ENCODE results near the gene RNF157. TPM values are rescaled to one million over a fixed set of nuclear protein-coding genes. Genes with fewer than 3 reads are reported as not detected.

The RNF157 gene
- total RNA-seq, 5 donors from 2014 or later (not counting 1 experiment from before 2014, with no cell fraction given), result 50.7 to 66.5 (median 61.9) TPM

- Mint-ChIP-seq H3K27ac (peak overlapping the region; percentile 95 to 97), H3K36me3 (no peaks in the 10 kb centered on the region), H3K27me3 (no peaks in the 10 kb centered on the region), H3K4me1 (peaks cover 62 to 66% (median 63%) of the 10 kb centered on the region in 3 donors), H3K4me3 (peak overlapping the region; percentile 65 to 75 (median 71)), H3K9me3 (peaks cover 2 to 3% (median 3%) of the 10 kb centered on the region in 3 donors)
- H3K4me3 ChIP-seq (ENCODE audit: control insufficient read depth in 1 of 2, extremely low read depth in 1 of 2, low read length in 1 of 2), result peak overlapping the region; percentile 18 to 29
- POLR2A ChIA-PET, result no interaction called here
- CTCF ChIA-PET, result no interaction called here
- DNase-seq (peak in 7 of 35 experiments; percentile 18 to 63 (median 46)), ATAC-seq (replicated peaks in 1 of 4) (peak; percentile 72 to 93 (median 90))
- no peaks in the 10 kb centered on the region for H3K27me3 ChIP-seq (replicated peaks in 1 of 2; ENCODE audit: control insufficient read depth in 2 of 2, extremely low read depth in 1 of 2, insufficient read depth in 2 of 2, low read length in 1 of 2)
- no peaks in the 10 kb centered on the region for H3K9me3 ChIP-seq
- no peaks in the 10 kb centered on the region for H3K36me3 ChIP-seq (ENCODE audit: control insufficient read depth in 2 of 2, extremely low read depth in 1 of 2, insufficient read depth in 1 of 2, low read length in 1 of 2)
- H3K27ac ChIP-seq (ENCODE audit: low read length), result peak overlapping the region; percentile 68
- H3K4me1 ChIP-seq (ENCODE audit: control insufficient read depth in 1 of 2, extremely low read depth in 1 of 2, insufficient read depth in 2 of 2, low read length in 2 of 2), result peaks cover 33 to 51% of the 10 kb centered on the region in 2 experiments
- 39% methylated on average over 5 of the region's 11 CpGs for WGBS (ENCODE audit: insufficient coverage)
Observed at GRCh38 chr17:76252040-76252954, 12.0 kb upstream of the RNF157 start.

- POLR2A ChIA-PET, result no interaction called here
- Histone ChIP-seq H3K9me3 (no peaks in the 10 kb centered on the region), H3K27ac (ENCODE audit: low read length) (peak overlapping the region; percentile 68), H3K36me3 (ENCODE audit: control insufficient read depth in 2 of 2, extremely low read depth in 1 of 2, insufficient read depth in 1 of 2, low read length in 1 of 2) (no peaks in the 10 kb centered on the region), H3K27me3 (replicated peaks in 1 of 2; ENCODE audit: control insufficient read depth in 2 of 2, extremely low read depth in 1 of 2, insufficient read depth in 2 of 2, low read length in 1 of 2) (no peaks in the 10 kb centered on the region), H3K4me1 (ENCODE audit: control insufficient read depth in 1 of 2, extremely low read depth in 1 of 2, insufficient read depth in 2 of 2, low read length in 2 of 2) (peaks cover 36 to 56% of the 10 kb centered on the region in 2 experiments), H3K4me3 (ENCODE audit: control insufficient read depth in 1 of 2, extremely low read depth in 1 of 2, low read length in 1 of 2) (no peak overlapping the region)
- DNase-seq (no peak), ATAC-seq (replicated peaks in 1 of 4) (peak; percentile 2 to 27 (median 14))
- WGBS (ENCODE audit: insufficient coverage), result 78% methylated on average over 6 of the region's 8 CpGs
- Mint-ChIP-seq H3K4me3 (peak overlapping the region; percentile 65 to 75 (median 71)), H3K36me3 (no peaks in the 10 kb centered on the region), H3K27me3 (no peaks in the 10 kb centered on the region), H3K4me1 (peaks cover 61 to 66% (median 63%) of the 10 kb centered on the region in 3 donors), H3K27ac (peak overlapping the region; percentile 95 to 97), H3K9me3 (no peaks in the 10 kb centered on the region)
- CTCF ChIA-PET, result no interaction called here
Observed at GRCh38 chr17:76251478-76252039, 11.3 kb upstream of the RNF157 start.

GRCh38 chr17:76250141-76250540 is 9.8 kb upstream of the RNF157 start:
- ChIA-PET CTCF (no interaction called here), POLR2A (no interaction called here)
- Histone ChIP-seq H3K9me3 (no peaks in the 10 kb centered on the region), H3K27me3 (replicated peaks in 1 of 2; ENCODE audit: control insufficient read depth in 2 of 2, extremely low read depth in 1 of 2, insufficient read depth in 2 of 2, low read length in 1 of 2) (no peaks in the 10 kb centered on the region), H3K4me1 (ENCODE audit: control insufficient read depth in 1 of 2, extremely low read depth in 1 of 2, insufficient read depth in 2 of 2, low read length in 2 of 2) (peaks cover 33 to 57% of the 10 kb centered on the region in 2 experiments), H3K27ac (ENCODE audit: low read length) (no peak overlapping the region), H3K36me3 (ENCODE audit: control insufficient read depth in 2 of 2, extremely low read depth in 1 of 2, insufficient read depth in 1 of 2, low read length in 1 of 2) (no peaks in the 10 kb centered on the region), H3K4me3 (ENCODE audit: control insufficient read depth in 1 of 2, extremely low read depth in 1 of 2, low read length in 1 of 2) (no peak overlapping the region)
- DNase-seq, result no peak
- Mint-ChIP-seq H3K4me1 (peaks cover 57 to 64% (median 59%) of the 10 kb centered on the region in 3 donors), H3K27me3 (no peaks in the 10 kb centered on the region), H3K36me3 (no peaks in the 10 kb centered on the region), H3K9me3 (no peaks in the 10 kb centered on the region), H3K4me3 (no peak overlapping the region), H3K27ac (peak overlapping the region; percentile 10 to 95)
- 100% methylated on average over 2 of the region's 6 CpGs for WGBS (ENCODE audit: insufficient coverage)
- no peak for ATAC-seq (replicated peaks in 1 of 4)

GRCh38 chr17:76248013-76248782 is 7.9 kb upstream of the RNF157 start:
- Mint-ChIP-seq H3K9me3 (no peaks in the 10 kb centered on the region), H3K27ac (peak overlapping the region; percentile 78 to 83), H3K27me3 (no peaks in the 10 kb centered on the region), H3K4me3 (peak overlapping the region in 1 of 3 donors; percentile 31), H3K4me1 (peaks cover 63 to 74% (median 70%) of the 10 kb centered on the region in 3 donors), H3K36me3 (no peaks in the 10 kb centered on the region)
- Histone ChIP-seq H3K27me3 (replicated peaks in 1 of 2; ENCODE audit: control insufficient read depth in 2 of 2, extremely low read depth in 1 of 2, insufficient read depth in 2 of 2, low read length in 1 of 2) (no peaks in the 10 kb centered on the region), H3K4me3 (ENCODE audit: control insufficient read depth in 1 of 2, extremely low read depth in 1 of 2, low read length in 1 of 2) (no peak overlapping the region), H3K27ac (ENCODE audit: low read length) (no peak overlapping the region), H3K36me3 (ENCODE audit: control insufficient read depth in 2 of 2, extremely low read depth in 1 of 2, insufficient read depth in 1 of 2, low read length in 1 of 2) (no peaks in the 10 kb centered on the region), H3K4me1 (ENCODE audit: control insufficient read depth in 1 of 2, extremely low read depth in 1 of 2, insufficient read depth in 2 of 2, low read length in 2 of 2) (peaks cover 29 to 62% of the 10 kb centered on the region in 2 experiments), H3K9me3 (no peaks in the 10 kb centered on the region)
- ChIA-PET POLR2A (interaction anchor here (0.5 to 0.9 kb wide), 5 partner anchors 16 to 451 kb away, joined by 3 to 5 read pairs (median 3); partner anchors contain the start of gene WBP2 (in 1 of the 2)), CTCF (interaction anchor here in 1 of 2 donors (1.0 kb wide), 1 partner anchor 15 kb away, joined by 3 read pairs; no protein-coding TSS in a partner anchor)
- no peak for ATAC-seq (replicated peaks in 1 of 4)
- WGBS (ENCODE audit: insufficient coverage), result 95% methylated on average over 8 of the region's 11 CpGs
- DNase-seq, result no peak

GRCh38 chr17:76247304-76247703 is 7.0 kb upstream of the RNF157 start:
- Mint-ChIP-seq H3K27ac (peak overlapping the region; percentile 89 to 91), H3K9me3 (no peaks in the 10 kb centered on the region), H3K27me3 (no peaks in the 10 kb centered on the region), H3K36me3 (no peaks in the 10 kb centered on the region), H3K4me1 (peaks cover 63 to 74% (median 70%) of the 10 kb centered on the region in 3 donors), H3K4me3 (no peak overlapping the region)
- H3K36me3 ChIP-seq (ENCODE audit: control insufficient read depth in 2 of 2, extremely low read depth in 1 of 2, insufficient read depth in 1 of 2, low read length in 1 of 2), result no peaks in the 10 kb centered on the region
- WGBS (ENCODE audit: insufficient coverage), result 93% methylated on average over 5 of the region's 8 CpGs
- no peaks in the 10 kb centered on the region for H3K9me3 ChIP-seq
- no peak overlapping the region for H3K27ac ChIP-seq (ENCODE audit: low read length)
- no peaks in the 10 kb centered on the region for H3K27me3 ChIP-seq (replicated peaks in 1 of 2; ENCODE audit: control insufficient read depth in 2 of 2, extremely low read depth in 1 of 2, insufficient read depth in 2 of 2, low read length in 1 of 2)
- POLR2A ChIA-PET, result interaction anchor here (0.5 to 0.9 kb wide), 3 partner anchors 18 to 392 kb away, joined by 3 to 5 read pairs (median 3); partner anchors contain the start of gene WBP2 (in 1 of the 2)
- CTCF ChIA-PET, result interaction anchor here in 1 of 2 donors (1.0 to 1.6 kb wide), 3 partner anchors 16 to 68 kb away, joined by 3 to 6 read pairs (median 5); partner anchors contain the start of gene UBALD2
- peaks cover 21 to 54% of the 10 kb centered on the region in 2 experiments for H3K4me1 ChIP-seq (ENCODE audit: control insufficient read depth in 1 of 2, extremely low read depth in 1 of 2, insufficient read depth in 2 of 2, low read length in 2 of 2)
- H3K4me3 ChIP-seq (ENCODE audit: control insufficient read depth in 1 of 2, extremely low read depth in 1 of 2, low read length in 1 of 2), result no peak overlapping the region
- no peak for ATAC-seq (replicated peaks in 1 of 4)
- no peak for DNase-seq
